Panc1 (cell line): ENCODE measurements around the gene COL27A1. TPM values are rescaled to one million over a fixed set of nuclear protein-coding genes. Genes with fewer than 3 reads are reported as not detected.

Experiments used
- ATAC-seq: fragments of 200-7000 bp; cut with Tn5 transposase; 2 replicates; pipeline ENCODE4 v1.9.1; 2020; ENCODE audit warnings: mild to moderate bottlenecking, moderate library complexity
- BruUV-seq: library from RNA; stranded (reverse); fragments of 400-500 nt; replicated peaks from 2 replicates; lab custom pipeline; 2021; lab: Mats Ljungman, UMichigan
- CTCF ChIA-PET: fragments of 300-600 bp; sonication (Branson Sonifier 250); formaldehyde crosslinking; loops from one replicate; lab custom pipeline; 2022; ENCODE audit warnings: antibody characterized with exemption; lab: Charles Lee
- POLR2A ChIA-PET: fragments of 300-600 bp; sonication (Branson Sonifier 250); formaldehyde crosslinking; loops from one replicate; lab custom pipeline; 2022; ENCODE audit warnings: antibody characterized with exemption; lab: Charles Lee
- DNase-seq: peaks from one replicate; pipeline ENCODE4 v3.0.0-alpha.2; 2010; ENCODE audit warnings: low read depth, low spot score
- H3K27ac ChIP-seq: 2 replicates; pipeline ENCODE4 v1.5.1; 2011; ENCODE audit warnings: mild to moderate bottlenecking, low read length, inconsistent platforms
- H3K27me3 ChIP-seq: fragments of 200-500 bp; sonication (Bioruptor generic); 2 replicates; pipeline ENCODE4 v1.6.0; 2014; ENCODE audit warnings: low read length, inconsistent platforms; ENCODE audit not compliant: control insufficient read depth, insufficient read depth
- H3K36me3 ChIP-seq: fragments of 200-500 bp; sonication (Bioruptor generic); 2 replicates; pipeline ENCODE4 v1.5.1; 2014; ENCODE audit warnings: inconsistent platforms, mild to moderate bottlenecking, low read length, moderate library complexity; ENCODE audit not compliant: control insufficient read depth, insufficient read depth
- H3K4me1 ChIP-seq: 2 replicates; pipeline ENCODE4 v1.5.1; 2011; ENCODE audit warnings: inconsistent platforms, mild to moderate bottlenecking, low read length, moderate library complexity; ENCODE audit not compliant: control insufficient read depth, insufficient read depth
- H3K4me3 ChIP-seq, 2 experiments: 2 replicates each; pipeline ENCODE4 v1.5.1; 2011 to 2012; ENCODE audit warnings: low read depth in 2 of 2, low read length in 2 of 2, mild to moderate bottlenecking in 2 of 2, inconsistent platforms in 1 of 2, moderate library complexity in 1 of 2
- H3K9me3 ChIP-seq: fragments of 200-500 bp; sonication (Bioruptor generic); 2 replicates; pipeline ENCODE4 v1.5.1; 2014; ENCODE audit warnings: low read depth, mild to moderate bottlenecking, inconsistent platforms, low read length, moderate library complexity; ENCODE audit not compliant: control insufficient read depth, insufficient read depth
- POLR2AphosphoS5 ChIP-seq: IDR thresholded peaks from 2 replicates; pipeline ENCODE4 v1.6.1; 2012; ENCODE audit warnings: mild to moderate bottlenecking, low read depth, low read length, moderate library complexity
- REST ChIP-seq, 2 experiments: IDR thresholded peaks; 2 replicates each; pipeline ENCODE4 v1.6.1; 2011 to 2012; ENCODE audit warnings: low read depth in 2 of 2, control low read depth in 1 of 2, low read length in 1 of 2, mild to moderate bottlenecking in 1 of 2, moderate library complexity in 1 of 2; ENCODE audit not compliant: insufficient read depth in 1 of 2
- SIN3A ChIP-seq: IDR thresholded peaks from 2 replicates; pipeline ENCODE4 v1.6.1; 2012; ENCODE audit warnings: low read depth, mild to moderate bottlenecking, low read length, moderate library complexity, borderline replicate concordance; ENCODE audit not compliant: insufficient read depth
- TCF7L2 ChIP-seq: IDR thresholded peaks from 2 replicates; pipeline ENCODE4 v1.6.1; 2011; ENCODE audit warnings: mild to moderate bottlenecking, low read depth, low read length, inconsistent platforms
- in situ Hi-C: cut with HindIII; loops from 2 replicates; pipeline ENCODE4 v1.10.0; 2016; ENCODE audit warnings: low sequenced_read_pairs, low pct_unique_long_range_greater_than_20kb
- intact Hi-C: fragments of 100-400 bp; cut with micrococcal nuclease; formaldehyde crosslinking; loops from one replicate; pipeline ENCODE4 v1.10.0; 2022; ENCODE audit not compliant: unreplicated experiment
- total RNA-seq: library from RNA; stranded (reverse); gene quantifications from one replicate; pipeline ENCODE4 v1.2.1, GENCODE V29; 2021; ENCODE audit not compliant: unreplicated experiment
- TF ChIP-seq, protein P1 (sequence below): fragments of 450-650 bp; IDR thresholded peaks from 2 replicates; pipeline ENCODE4 v1.5.1; 2017; ENCODE audit warnings: mild to moderate bottlenecking

COL27A1 gene
- total RNA-seq, 1 experiment from 2014 or later, result 5.1 TPM

GRCh38 chr9:114170771-114171461 is 15.6 kb downstream of the COL27A1 start:
- intact Hi-C loops, result no loop called here
- CTCF ChIA-PET, result no interaction called here
- ATAC-seq (no peak), DNase-seq (no peak)
- Histone ChIP-seq H3K27me3 (no peaks in the 10 kb centered on the region), H3K4me3 (no peak overlapping the region), H3K9me3 (no peaks in the 10 kb centered on the region), H3K4me1 (peaks cover 16% of the 10 kb centered on the region), H3K27ac (no peak overlapping the region), H3K36me3 (no peaks in the 10 kb centered on the region)
- no TSS peak for BruUV-seq
- TF ChIP-seq SIN3A (no peak), TCF7L2 (no peak), POLR2AphosphoS5 (no peak), REST (IDR thresholded peaks at IDR 0.05; ENCODE audit: insufficient read depth in 1 of 2, low read depth in 2 of 2, low read length in 1 of 2) (no peak)
- TF ChIP-seq, protein P1, sequence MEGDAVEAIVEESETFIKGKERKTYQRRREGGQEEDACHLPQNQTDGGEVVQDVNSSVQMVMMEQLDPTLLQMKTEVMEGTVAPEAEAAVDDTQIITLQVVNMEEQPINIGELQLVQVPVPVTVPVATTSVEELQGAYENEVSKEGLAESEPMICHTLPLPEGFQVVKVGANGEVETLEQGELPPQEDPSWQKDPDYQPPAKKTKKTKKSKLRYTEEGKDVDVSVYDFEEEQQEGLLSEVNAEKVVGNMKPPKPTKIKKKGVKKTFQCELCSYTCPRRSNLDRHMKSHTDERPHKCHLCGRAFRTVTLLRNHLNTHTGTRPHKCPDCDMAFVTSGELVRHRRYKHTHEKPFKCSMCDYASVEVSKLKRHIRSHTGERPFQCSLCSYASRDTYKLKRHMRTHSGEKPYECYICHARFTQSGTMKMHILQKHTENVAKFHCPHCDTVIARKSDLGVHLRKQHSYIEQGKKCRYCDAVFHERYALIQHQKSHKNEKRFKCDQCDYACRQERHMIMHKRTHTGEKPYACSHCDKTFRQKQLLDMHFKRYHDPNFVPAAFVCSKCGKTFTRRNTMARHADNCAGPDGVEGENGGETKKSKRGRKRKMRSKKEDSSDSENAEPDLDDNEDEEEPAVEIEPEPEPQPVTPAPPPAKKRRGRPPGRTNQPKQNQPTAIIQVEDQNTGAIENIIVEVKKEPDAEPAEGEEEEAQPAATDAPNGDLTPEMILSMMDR, result no peak
- in situ Hi-C loops, result no loop called here
- POLR2A ChIA-PET, result no interaction called here

- ChIA-PET CTCF (no interaction called here), POLR2A (no interaction called here)
- no peak for DNase-seq
- Histone ChIP-seq H3K4me1 (peaks cover 18% of the 10 kb centered on the region), H3K27ac (no peak overlapping the region), H3K9me3 (no peaks in the 10 kb centered on the region), H3K27me3 (no peaks in the 10 kb centered on the region), H3K36me3 (no peaks in the 10 kb centered on the region), H3K4me3 (no peak overlapping the region)
- intact Hi-C loops, result no loop called here
- no peak for ATAC-seq
- no peak for TF ChIP-seq POLR2AphosphoS5
- no peak for TF ChIP-seq TCF7L2
- TF ChIP-seq, protein P1, result no peak
- no peak for TF ChIP-seq SIN3A
- in situ Hi-C loops, result no loop called here
- no TSS peak for BruUV-seq
Observed at GRCh38 chr9:114171500-114171899, 16.2 kb downstream of the COL27A1 start.
